ENCODE data around the gene TSPEAR. TPM values are rescaled to one million over a fixed set of nuclear protein-coding genes. Genes with fewer than 3 reads are reported as not detected.

TSPEAR gene
- total RNA-seq, 1 donor: not detected

DNA sequence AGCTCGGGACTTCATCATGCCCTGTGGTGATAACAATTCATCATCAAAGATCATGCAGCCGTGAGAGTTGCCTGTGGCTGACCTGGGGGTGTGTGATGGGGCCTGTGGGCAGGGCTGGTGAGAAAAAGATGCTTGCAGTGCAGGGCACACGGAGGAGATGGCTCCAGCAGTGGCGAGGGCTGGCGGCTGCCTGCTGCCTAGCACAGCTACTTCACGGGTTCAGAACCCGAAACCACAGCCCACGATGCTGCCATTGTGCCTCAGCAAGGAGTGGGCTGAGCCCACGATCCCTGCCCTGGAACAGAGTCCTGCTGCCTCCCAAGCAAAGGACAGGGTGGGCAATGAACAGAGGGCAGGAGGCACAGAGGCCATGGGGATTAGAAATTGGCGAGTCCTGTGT is 85.1 kb downstream of the TSPEAR start:
- Histone ChIP-seq H3K9me3 (ENCODE audit: low read depth, low read length) (no peaks in the 10 kb centered on the region), H3K27me3 (ENCODE audit: insufficient read depth, low read length) (no peaks in the 10 kb centered on the region), H3K4me1 (ENCODE audit: insufficient read depth, low read length) (no peaks in the 10 kb centered on the region), H3K4me2 (ENCODE audit: insufficient read depth, low read length) (no peak overlapping the region), H3K79me2 (ENCODE audit: insufficient read depth, low read length) (no peaks in the 10 kb centered on the region), H2AFZ (ENCODE audit: low read length) (no peak overlapping the region), H4K20me1 (ENCODE audit: insufficient read depth, low read length) (no peaks in the 10 kb centered on the region), H3K27ac (ENCODE audit: low read depth, low read length) (no peak overlapping the region), H3K4me3 (ENCODE audit: insufficient read depth, low read length) (no peak overlapping the region), H3K36me3 (ENCODE audit: insufficient read depth, low read length) (no peaks in the 10 kb centered on the region)
- DNase-seq (ENCODE audit: insufficient read length, low spot score, missing footprints): no peak
- TF ChIP-seq, protein P1, sequence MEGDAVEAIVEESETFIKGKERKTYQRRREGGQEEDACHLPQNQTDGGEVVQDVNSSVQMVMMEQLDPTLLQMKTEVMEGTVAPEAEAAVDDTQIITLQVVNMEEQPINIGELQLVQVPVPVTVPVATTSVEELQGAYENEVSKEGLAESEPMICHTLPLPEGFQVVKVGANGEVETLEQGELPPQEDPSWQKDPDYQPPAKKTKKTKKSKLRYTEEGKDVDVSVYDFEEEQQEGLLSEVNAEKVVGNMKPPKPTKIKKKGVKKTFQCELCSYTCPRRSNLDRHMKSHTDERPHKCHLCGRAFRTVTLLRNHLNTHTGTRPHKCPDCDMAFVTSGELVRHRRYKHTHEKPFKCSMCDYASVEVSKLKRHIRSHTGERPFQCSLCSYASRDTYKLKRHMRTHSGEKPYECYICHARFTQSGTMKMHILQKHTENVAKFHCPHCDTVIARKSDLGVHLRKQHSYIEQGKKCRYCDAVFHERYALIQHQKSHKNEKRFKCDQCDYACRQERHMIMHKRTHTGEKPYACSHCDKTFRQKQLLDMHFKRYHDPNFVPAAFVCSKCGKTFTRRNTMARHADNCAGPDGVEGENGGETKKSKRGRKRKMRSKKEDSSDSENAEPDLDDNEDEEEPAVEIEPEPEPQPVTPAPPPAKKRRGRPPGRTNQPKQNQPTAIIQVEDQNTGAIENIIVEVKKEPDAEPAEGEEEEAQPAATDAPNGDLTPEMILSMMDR (IDR thresholded peaks at IDR 0.05; ENCODE audit: extremely low read depth, low read depth, low read length): no peak

DNA sequence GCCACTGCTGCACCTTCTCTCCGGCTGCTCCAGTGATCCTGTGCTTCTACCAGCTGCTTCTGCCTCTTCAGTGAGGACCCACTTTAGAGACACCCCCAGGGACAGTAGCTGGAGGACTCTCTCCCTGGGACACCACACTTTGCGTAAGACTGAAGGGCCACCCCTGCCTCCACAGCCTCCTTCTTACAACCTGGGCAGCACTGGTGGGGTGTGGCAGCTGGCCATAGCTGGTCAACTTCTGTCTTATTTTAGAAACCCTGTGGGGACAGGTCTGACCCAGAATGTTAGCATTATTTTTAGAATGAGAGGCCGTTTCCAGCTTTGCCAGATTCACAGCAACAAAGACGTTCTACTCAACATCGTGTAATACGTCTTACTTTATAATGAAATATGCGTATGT is 85.6 kb downstream of the TSPEAR start:
- Histone ChIP-seq H3K4me1 (ENCODE audit: insufficient read depth, low read length) (no peaks in the 10 kb centered on the region), H4K20me1 (ENCODE audit: insufficient read depth, low read length) (no peaks in the 10 kb centered on the region), H3K27ac (ENCODE audit: low read depth, low read length) (no peak overlapping the region), H3K4me2 (ENCODE audit: insufficient read depth, low read length) (no peak overlapping the region), H3K4me3 (ENCODE audit: insufficient read depth, low read length) (no peak overlapping the region), H3K36me3 (ENCODE audit: insufficient read depth, low read length) (no peaks in the 10 kb centered on the region), H3K9me3 (ENCODE audit: low read depth, low read length) (no peaks in the 10 kb centered on the region), H3K79me2 (ENCODE audit: insufficient read depth, low read length) (no peaks in the 10 kb centered on the region), H3K27me3 (ENCODE audit: insufficient read depth, low read length) (no peaks in the 10 kb centered on the region), H2AFZ (ENCODE audit: low read length) (no peak overlapping the region)
- DNase-seq (ENCODE audit: insufficient read length, low spot score, missing footprints): no peak
- TF ChIP-seq, protein P1 (IDR thresholded peaks at IDR 0.05; ENCODE audit: extremely low read depth, low read depth, low read length): no peak

- Histone ChIP-seq H4K20me1 (ENCODE audit: insufficient read depth, low read length) (no peaks in the 10 kb centered on the region), H3K36me3 (ENCODE audit: insufficient read depth, low read length) (no peaks in the 10 kb centered on the region), H3K79me2 (ENCODE audit: insufficient read depth, low read length) (no peaks in the 10 kb centered on the region), H3K4me1 (ENCODE audit: insufficient read depth, low read length) (no peaks in the 10 kb centered on the region), H3K9me3 (ENCODE audit: low read depth, low read length) (no peaks in the 10 kb centered on the region), H3K27me3 (ENCODE audit: insufficient read depth, low read length) (no peaks in the 10 kb centered on the region), H2AFZ (ENCODE audit: low read length) (no peak overlapping the region), H3K4me2 (ENCODE audit: insufficient read depth, low read length) (no peak overlapping the region), H3K4me3 (ENCODE audit: insufficient read depth, low read length) (no peak overlapping the region), H3K27ac (ENCODE audit: low read depth, low read length) (no peak overlapping the region)
- DNase-seq (ENCODE audit: insufficient read length, low spot score, missing footprints): no peak
- TF ChIP-seq, protein P1 (IDR thresholded peaks at IDR 0.05; ENCODE audit: extremely low read depth, low read depth, low read length): no peak
Measured at GRCh38 chr21:44623575-44623974, 87.8 kb downstream of the TSPEAR start.

- H3K9me3 ChIP-seq (ENCODE audit: low read depth, low read length): no peaks in the 10 kb centered on the region
- no peaks in the 10 kb centered on the region for H4K20me1 ChIP-seq (ENCODE audit: insufficient read depth, low read length)
- no peak overlapping the region for H3K27ac ChIP-seq (ENCODE audit: low read depth, low read length)
- H3K27me3 ChIP-seq (ENCODE audit: insufficient read depth, low read length): no peaks in the 10 kb centered on the region
- no peak for DNase-seq (ENCODE audit: insufficient read length, low spot score, missing footprints)
- no peaks in the 10 kb centered on the region for H3K79me2 ChIP-seq (ENCODE audit: insufficient read depth, low read length)
- no peak overlapping the region for H2AFZ ChIP-seq (ENCODE audit: low read length)
- H3K4me1 ChIP-seq (ENCODE audit: insufficient read depth, low read length): no peaks in the 10 kb centered on the region
- no peak overlapping the region for H3K4me2 ChIP-seq (ENCODE audit: insufficient read depth, low read length)
- H3K4me3 ChIP-seq (ENCODE audit: insufficient read depth, low read length): no peak overlapping the region
- TF ChIP-seq, protein P1 (IDR thresholded peaks at IDR 0.05; ENCODE audit: extremely low read depth, low read depth, low read length): no peak
- H3K36me3 ChIP-seq (ENCODE audit: insufficient read depth, low read length): no peaks in the 10 kb centered on the region
Measured at GRCh38 chr21:44619886-44620285, 91.5 kb downstream of the TSPEAR start.

Data from osteoblast (primary cell).